ENCODE results near the gene ALDH2. TPM values are rescaled to one million over a fixed set of nuclear protein-coding genes. Genes with fewer than 3 reads are reported as not detected.

ALDH2 gene
- total and polyA plus RNA-seq, 10 of the 15 experiments (the other 5 are each of a cell fraction or from before 2014, with no cell fraction given) = 1.4 to 16.4 (median 8.7) TPM

- peak within 1 kb of the TSS; percentile 97 for H3K4me3 ChIP-seq
- peak; percentile 83 for ATAC-seq
- intact Hi-C loops (cut with micrococcal nuclease; ENCODE audit: unreplicated experiment) = loop anchor here (10.0 kb wide), 1 partner anchor 543 kb away; the partner anchor contains the start of gene HECTD4
- TF ChIP-seq NKRF (conservative IDR thresholded peaks at IDR 0.05) (peak; percentile 74), BRCA1 (IDR thresholded peaks at IDR 0.05; ENCODE audit: low read depth, low read length) (peak; percentile 69), SMARCA5 (IDR thresholded peaks at IDR 0.05) (peak; percentile 73), RELB (IDR thresholded peaks at IDR 0.05; ENCODE audit: low read depth) (peak; percentile 93), SREBF1 (IDR thresholded peaks at IDR 0.05; ENCODE audit: low read length) (peak; percentile 45; the same call in 1 of the 2 replicates), ZNF592 (IDR thresholded peaks at IDR 0.05) (peak; percentile 96), ATF2 (IDR thresholded peaks at IDR 0.05; ENCODE audit: low read length) (no peak), HCFC1 (IDR thresholded peaks at IDR 0.05; ENCODE audit: low read length) (peak; percentile 96), JUND (IDR thresholded peaks at IDR 0.05; ENCODE audit: low read depth, low read length) (peak; percentile 94)
Observed at GRCh38 chr12:111841750-111842555, 75.2 kb downstream of the ALDH2 start, which contains the start of gene MAPKAPK5. Gene MAPKAPK5 (plus strand): TSS chr12:111842228. CDS start chr12:111842734, 506 bp downstream.

More at GRCh38 chr12:111841750-111842555, 75.2 kb downstream of the ALDH2 start, which contains the start of gene MAPKAPK5:
- in situ Hi-C loops (cut with MboI) = no loop called here
- Histone ChIP-seq H3K9me3 (replicated peaks; ENCODE audit: control insufficient read depth, insufficient read depth, low read length) (no peaks in the 10 kb centered on the region), H3K79me2 (ENCODE audit: control insufficient read depth, insufficient read depth, low read length) (peaks cover 64% of the 10 kb centered on the region), H3K9ac (ENCODE audit: control insufficient read depth, insufficient read depth, low read length) (peak within 1 kb of the TSS; percentile 91), H3K4me2 (ENCODE audit: control insufficient read depth, insufficient read depth) (peak within 1 kb of the TSS; percentile 43), H3K36me3 (ENCODE audit: control insufficient read depth in 2 of 2, insufficient read depth in 2 of 2, low read length in 1 of 2) (peaks cover 0 to 2% of the 10 kb centered on the region in 2 experiments; a peak in 2 of 4 replicates), H3K27me3 (replicated peaks in 1 of 2; ENCODE audit: control insufficient read depth in 2 of 2, insufficient read depth in 2 of 2, low read length in 1 of 2) (no peaks in the 10 kb centered on the region), H4K20me1 (ENCODE audit: control insufficient read depth, insufficient read depth) (no peaks in the 10 kb centered on the region), H2AFZ (ENCODE audit: control insufficient read depth, low read depth, low read length) (peak within 1 kb of the TSS; percentile 93), H3K4me1 (ENCODE audit: control insufficient read depth, insufficient read depth, low read length) (no peaks in the 10 kb centered on the region), H3K27ac (ENCODE audit: control insufficient read depth, insufficient read depth) (peak within 1 kb of the TSS; percentile 88)
- peak; percentile 85 for DNase-seq (ENCODE audit: low read depth, low spot score)
- peak; percentile 38 for FAIRE-seq
- SMC1A ChIA-PET (ENCODE audit: uncharacterized antibody, unreplicated experiment) = interaction anchor here (0.6 to 2.0 kb wide), 6 partner anchors 10 to 530 kb away, joined by 3 to 8 read pairs (median 6); partner anchors contain the start of genes ACAD10 and BRAP
- WGBS (ENCODE audit: insufficient coverage, insufficient replicate concordance, low lambda C conversion rate, missing lambda C conversion rate) = under 1% methylated on average over 65 of the region's 84 CpGs
- POLR2A ChIA-PET = interaction anchor here (0.7 to 1.3 kb wide), 2 partner anchors 172 to 576 kb away, joined by 3 read pairs; no protein-coding TSS in a partner anchor
- no TSS peak for BruUV-seq (replicated peaks)
- RAD21 ChIA-PET (ENCODE audit: unreplicated experiment) = interaction anchor here (1.0 to 1.6 kb wide), 3 partner anchors 15 to 171 kb away, joined by 3 to 5 read pairs (median 4); partner anchors contain the start of genes ERP29 and TMEM116
- CTCF ChIA-PET = interaction anchor here (0.5 to 2.6 kb wide), 6 partner anchors 16 to 209 kb away, joined by 3 to 14 read pairs (median 5); no protein-coding TSS in a partner anchor

Measured in GM12878 (cell line).